Chondrocyte (in vitro differentiated cells): ENCODE data around the gene RAB13. TPM values are rescaled to one million over a fixed set of nuclear protein-coding genes. Genes with fewer than 3 reads are reported as not detected.

Experiments used
- DNase-seq: peaks from one replicate; pipeline ENCODE4 v3.0.0; 2021; ENCODE audit warnings: mixed read lengths, low spot score
- H3K27ac Mint-ChIP-seq: one replicate; pipeline ENCODE4 v1.8.0; 2021; ENCODE audit warnings: mild to moderate bottlenecking, moderate library complexity, mixed read lengths; ENCODE audit not compliant: unreplicated experiment
- H3K27me3 Mint-ChIP-seq: 2 replicates; pipeline ENCODE4 v1.8.0; 2021; ENCODE audit warnings: low read depth, mixed read lengths
- H3K36me3 Mint-ChIP-seq: 2 replicates; pipeline ENCODE4 v1.8.0; 2021; ENCODE audit warnings: low read depth, mixed read lengths
- H3K4me1 Mint-ChIP-seq: 2 replicates; pipeline ENCODE4 v1.8.0; 2021; ENCODE audit warnings: low read depth, mild to moderate bottlenecking, mixed read lengths
- H3K4me3 Mint-ChIP-seq: one replicate; pipeline ENCODE4 v1.8.0; 2021; ENCODE audit warnings: mild to moderate bottlenecking, moderate library complexity, mixed read lengths; ENCODE audit not compliant: unreplicated experiment
- H3K9me3 Mint-ChIP-seq: 2 replicates; pipeline ENCODE4 v1.8.0; 2021; ENCODE audit warnings: low read depth, mixed read lengths
- microRNA-seq: library from miRNA; unstranded; fragments of <30 nt; microRNA quantifications from one replicate; pipeline ENCODE4 v1.2.0, GENCODE V29; 2020; ENCODE audit warnings: borderline number of aligned reads
- total RNA-seq: library from RNA; stranded (reverse); gene quantifications from 3 replicates; pipeline ENCODE4 v1.2.1, GENCODE V29; 2021
- TF ChIP-seq, protein P1 (sequence below): fragments of 200-600 bp; sonication (generic); IDR thresholded peaks from 2 replicates; pipeline ENCODE4 v1.5.0; 2021; ENCODE audit warnings: antibody characterized with exemption, mild to moderate bottlenecking, moderate library complexity

The RAB13 gene
- total RNA-seq, 1 donor from 2014 or later = 116 TPM

DNA sequence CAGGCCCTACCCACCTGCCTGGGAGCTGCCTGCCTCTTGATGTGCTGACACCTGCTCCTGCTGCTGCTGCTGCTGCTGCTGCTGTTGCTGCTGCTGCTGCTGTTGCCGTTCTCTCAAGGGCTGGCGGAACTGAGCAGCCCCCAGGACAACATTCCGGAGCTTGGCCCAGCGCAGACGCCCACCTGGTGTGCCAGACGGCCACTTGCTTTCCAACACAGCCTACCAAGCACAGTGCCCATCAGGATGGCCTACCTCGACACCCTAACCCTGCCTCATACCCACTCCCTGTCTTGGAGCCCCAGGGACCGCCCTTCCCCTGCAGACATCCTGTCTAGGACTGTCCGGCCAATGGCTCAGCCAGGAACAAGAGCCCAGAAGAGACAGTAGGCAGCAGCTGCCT, 51.4 kb downstream of the RAB13 start:
- H3K9me3 Mint-ChIP-seq = no peaks in the 10 kb centered on the region
- no peak overlapping the region for H3K4me3 Mint-ChIP-seq
- peak; percentile 90 for DNase-seq
- H3K27ac Mint-ChIP-seq = no peak overlapping the region
- TF ChIP-seq, protein P1, sequence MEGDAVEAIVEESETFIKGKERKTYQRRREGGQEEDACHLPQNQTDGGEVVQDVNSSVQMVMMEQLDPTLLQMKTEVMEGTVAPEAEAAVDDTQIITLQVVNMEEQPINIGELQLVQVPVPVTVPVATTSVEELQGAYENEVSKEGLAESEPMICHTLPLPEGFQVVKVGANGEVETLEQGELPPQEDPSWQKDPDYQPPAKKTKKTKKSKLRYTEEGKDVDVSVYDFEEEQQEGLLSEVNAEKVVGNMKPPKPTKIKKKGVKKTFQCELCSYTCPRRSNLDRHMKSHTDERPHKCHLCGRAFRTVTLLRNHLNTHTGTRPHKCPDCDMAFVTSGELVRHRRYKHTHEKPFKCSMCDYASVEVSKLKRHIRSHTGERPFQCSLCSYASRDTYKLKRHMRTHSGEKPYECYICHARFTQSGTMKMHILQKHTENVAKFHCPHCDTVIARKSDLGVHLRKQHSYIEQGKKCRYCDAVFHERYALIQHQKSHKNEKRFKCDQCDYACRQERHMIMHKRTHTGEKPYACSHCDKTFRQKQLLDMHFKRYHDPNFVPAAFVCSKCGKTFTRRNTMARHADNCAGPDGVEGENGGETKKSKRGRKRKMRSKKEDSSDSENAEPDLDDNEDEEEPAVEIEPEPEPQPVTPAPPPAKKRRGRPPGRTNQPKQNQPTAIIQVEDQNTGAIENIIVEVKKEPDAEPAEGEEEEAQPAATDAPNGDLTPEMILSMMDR = no peak
- H3K4me1 Mint-ChIP-seq = no peaks in the 10 kb centered on the region
- H3K36me3 Mint-ChIP-seq = peaks cover 30% of the 10 kb centered on the region
- no peaks in the 10 kb centered on the region for H3K27me3 Mint-ChIP-seq

DNA sequence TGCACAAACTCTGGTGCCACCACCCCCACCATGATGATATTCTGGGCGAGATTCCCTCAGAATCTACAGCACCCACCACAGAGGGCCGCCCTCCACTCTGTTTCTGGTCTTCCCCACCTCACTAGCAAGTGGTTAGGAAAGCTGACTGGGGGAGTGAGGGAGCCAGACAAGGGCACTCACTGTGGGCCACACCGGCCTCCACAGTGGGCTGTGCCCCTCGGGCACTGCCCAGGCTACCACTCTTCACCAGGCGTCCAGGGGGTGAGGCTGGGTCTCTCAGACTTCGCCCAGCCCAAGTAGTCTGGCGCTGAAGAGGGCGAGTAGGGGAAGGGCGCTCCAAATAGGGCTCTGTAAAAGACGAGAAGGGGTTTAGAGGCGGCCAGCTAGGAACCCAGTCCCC, 52.2 kb downstream of the RAB13 start:
- Mint-ChIP-seq H3K4me1 (peaks cover 5% of the 10 kb centered on the region), H3K9me3 (no peaks in the 10 kb centered on the region), H3K4me3 (no peak overlapping the region), H3K27ac (no peak overlapping the region), H3K27me3 (no peaks in the 10 kb centered on the region), H3K36me3 (peaks cover 30% of the 10 kb centered on the region)
- TF ChIP-seq, protein P1 = no peak
- DNase-seq = peak; percentile 49

GRCh38 chr1:153933430-153933829, 52.7 kb downstream of the RAB13 start:
- H3K9me3 Mint-ChIP-seq = no peaks in the 10 kb centered on the region
- peaks cover 27% of the 10 kb centered on the region for H3K36me3 Mint-ChIP-seq
- peaks cover 10% of the 10 kb centered on the region for H3K4me1 Mint-ChIP-seq
- TF ChIP-seq, protein P1 = no peak
- peak; percentile 76 for DNase-seq
- H3K27ac Mint-ChIP-seq = no peak overlapping the region
- no peak overlapping the region for H3K4me3 Mint-ChIP-seq
- no peaks in the 10 kb centered on the region for H3K27me3 Mint-ChIP-seq

DNA sequence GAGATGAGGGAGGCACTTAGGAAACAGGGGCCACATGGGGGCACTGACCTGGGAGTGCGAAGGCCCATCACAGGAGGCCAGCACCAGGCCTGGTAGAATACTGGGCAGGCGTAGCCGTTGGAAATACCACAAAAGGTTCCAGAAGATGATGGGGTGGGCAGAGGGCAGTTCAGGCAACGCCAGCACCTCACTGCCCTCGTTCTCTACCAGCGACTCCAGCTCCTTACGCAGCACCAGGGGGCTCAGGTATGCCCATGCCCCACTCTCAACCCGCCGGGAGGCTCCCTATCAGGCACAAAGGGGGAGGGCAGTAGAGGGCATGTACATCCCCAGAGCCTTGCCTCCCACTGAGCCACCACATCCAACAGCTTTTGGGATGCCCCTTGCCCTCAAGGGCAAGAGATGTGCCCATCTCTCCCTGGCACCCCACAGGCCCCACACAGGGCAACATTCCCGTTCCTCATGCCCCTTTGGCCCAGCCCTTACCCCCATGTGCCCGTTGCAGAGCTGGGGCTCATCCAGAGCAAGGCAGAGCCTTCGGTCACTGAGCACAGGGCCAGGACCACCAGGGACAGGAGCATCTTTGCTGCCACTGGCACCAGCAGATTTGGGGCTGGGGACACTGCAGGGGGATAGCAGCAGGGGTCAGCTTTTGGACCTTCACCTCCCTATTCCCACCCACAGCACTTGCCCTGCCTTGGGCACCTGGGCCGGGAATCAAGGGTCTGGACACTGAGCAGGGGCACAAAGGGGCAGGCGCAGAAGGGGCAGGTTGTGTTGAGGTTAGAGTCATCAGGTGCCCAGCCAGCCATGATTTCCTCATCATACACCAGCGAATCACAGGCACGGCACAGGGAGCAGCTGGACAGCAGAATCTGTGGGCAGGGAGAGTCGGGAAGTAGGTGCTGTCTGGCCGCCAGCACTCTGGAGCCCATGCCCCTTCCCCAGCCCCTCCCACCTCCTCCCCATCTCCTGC, 53.7 kb downstream of the RAB13 start:
- Mint-ChIP-seq H3K27ac (no peak overlapping the region), H3K27me3 (no peaks in the 10 kb centered on the region), H3K9me3 (no peaks in the 10 kb centered on the region), H3K4me1 (peaks cover 10% of the 10 kb centered on the region), H3K36me3 (peaks cover 23% of the 10 kb centered on the region), H3K4me3 (no peak overlapping the region)
- DNase-seq = peak; percentile 79
- TF ChIP-seq, protein P1 = no peak

Small RNA genes within 50 kb of the gene (microRNA-seq; reads per million reads assigned to microRNA genes)
- gene MIR6737 = not detected

Other genes starting within 250 kb of the RAB13 start
- 10.6 to 16.6 TPM (median 11.6 TPM) in 3 replicates for gene SLC27A3, start 210.9 kb downstream of the RAB13 start, total RNA-seq
- 46.4 to 48.1 TPM (median 47.0 TPM) in 3 replicates for gene GATAD2B, start 63.4 kb downstream of the RAB13 start, total RNA-seq
- gene DENND4B, start 39.6 kb downstream of the RAB13 start, total RNA-seq = 32.1 to 36.7 TPM (median 36.2 TPM) in 3 replicates
- 24.2 to 32.5 TPM (median 30.9 TPM) in 3 replicates for gene CRTC2, start 27.7 kb downstream of the RAB13 start, total RNA-seq
- 83.5 to 87.8 TPM (median 85.6 TPM) in 3 replicates for gene SLC39A1, start 22.8 kb downstream of the RAB13 start, total RNA-seq
- 3.7 to 6.6 TPM (median 4.4 TPM) in 3 replicates for gene CREB3L4, start 18.4 kb downstream of the RAB13 start, total RNA-seq
- gene JTB, start 8.7 kb downstream of the RAB13 start, total RNA-seq = 128 to 158 TPM (median 130 TPM) in 3 replicates
- gene RPS27, start 4.4 kb upstream of the RAB13 start, total RNA-seq = 951 to 1,224 TPM (median 1,041 TPM) in 3 replicates
- gene NUP210L, start 168.7 kb upstream of the RAB13 start, total RNA-seq = 0.19 TPM in 1 of 3 replicates, not detected in the others
- 248 to 259 TPM (median 256 TPM) in 3 replicates for gene TPM3, start 205.8 kb upstream of the RAB13 start, total RNA-seq
- gene CFAP141, start 220.0 kb upstream of the RAB13 start, total RNA-seq = not detected in 3 replicates
- gene UBAP2L, start 234.6 kb upstream of the RAB13 start, total RNA-seq = 182 to 202 TPM (median 186 TPM) in 3 replicates